Caco-2 (cell line): ENCODE data around the gene NHSL2. TPM values are rescaled to one million over a fixed set of nuclear protein-coding genes. Genes with fewer than 3 reads are reported as not detected.

ENCODE experiments used
- BruUV-seq: library from RNA; stranded (reverse); fragments of 400-500 nt; replicated peaks from 2 replicates; lab custom pipeline; 2021; lab: Mats Ljungman, UMichigan
- CTCF ChIA-PET: fragments of 300-600 bp; sonication (Branson Sonifier 250); formaldehyde crosslinking; loops from one replicate; lab custom pipeline; 2022; ENCODE audit warnings: antibody characterized with exemption; lab: Charles Lee
- POLR2A ChIA-PET: fragments of 300-600 bp; sonication (Branson Sonifier 250); formaldehyde crosslinking; loops from one replicate; lab custom pipeline; 2022; ENCODE audit warnings: antibody characterized with exemption; lab: Charles Lee
- DNase-seq, 2 experiments: peaks; one replicate each; pipeline versions ENCODE4 v3.0.0 to v3.0.0-alpha.2; 2020 to 2022
- H3K27me3 ChIP-seq: replicated peaks from 2 replicates; pipeline ENCODE4 v1.6.0; 2011; ENCODE audit warnings: low read length; ENCODE audit not compliant: control insufficient read depth, insufficient read depth
- H3K36me3 ChIP-seq: 2 replicates; pipeline ENCODE4 v1.5.1; 2011; ENCODE audit warnings: low read length; ENCODE audit not compliant: control insufficient read depth, insufficient read depth
- H3K4me1 ChIP-seq: fragments of 250-450 bp; sonication (Bioruptor Pico); 2 replicates; pipeline ENCODE4 v1.5.1; 2020; ENCODE audit warnings: mild to moderate bottlenecking
- H3K4me3 ChIP-seq: 2 replicates; pipeline ENCODE4 v1.5.1; 2011; ENCODE audit warnings: low read depth, mild to moderate bottlenecking, control low read depth, low read length
- H3K9me3 ChIP-seq: fragments of 250-450 bp; sonication (Bioruptor Pico); 2 replicates; pipeline ENCODE4 v1.5.1; 2020; ENCODE audit warnings: mild to moderate bottlenecking, moderate library complexity
- H3K27ac Mint-ChIP-seq: one replicate; pipeline ENCODE4 v1.8.0; 2022; ENCODE audit warnings: mixed read lengths; ENCODE audit not compliant: unreplicated experiment
- H3K27me3 Mint-ChIP-seq: one replicate; pipeline ENCODE4 v1.8.0; 2022; ENCODE audit warnings: mixed read lengths; ENCODE audit not compliant: insufficient read depth, unreplicated experiment
- H3K36me3 Mint-ChIP-seq: one replicate; pipeline ENCODE4 v1.8.0; 2022; ENCODE audit warnings: mild to moderate bottlenecking, mixed read lengths; ENCODE audit not compliant: insufficient read depth, unreplicated experiment
- H3K4me1 Mint-ChIP-seq: one replicate; pipeline ENCODE4 v1.8.0; 2022; ENCODE audit warnings: low read depth, mixed read lengths; ENCODE audit not compliant: unreplicated experiment
- H3K4me3 Mint-ChIP-seq: one replicate; pipeline ENCODE4 v1.8.0; 2022; ENCODE audit warnings: mild to moderate bottlenecking, moderate library complexity, mixed read lengths; ENCODE audit not compliant: unreplicated experiment
- H3K9me3 Mint-ChIP-seq: one replicate; pipeline ENCODE4 v1.8.0; 2022; ENCODE audit warnings: mixed read lengths; ENCODE audit not compliant: unreplicated experiment
- intact Hi-C: fragments of 100-400 bp; cut with micrococcal nuclease; formaldehyde crosslinking; loops from one replicate; pipeline ENCODE4 v1.10.0; 2022; ENCODE audit not compliant: unreplicated experiment
- total RNA-seq: library from RNA; stranded (reverse); gene quantifications from 2 replicates; pipeline ENCODE4 v1.2.3, GENCODE V29; 2022
- TF ChIP-seq, protein P1 (sequence below), 2 experiments: fragments of 200-600 bp in 1 of 2; IDR thresholded peaks; 1 replicate in 1 of 2; 2 replicates in 1 of 2; pipeline versions ENCODE4 v1.5.1 to v1.8.0; 2011 to 2022; ENCODE audit warnings: antibody characterized with exemption in 1 of 2, control low read depth in 1 of 2, inconsistent platforms in 1 of 2, low read depth in 1 of 2, low read length in 1 of 2, mild to moderate bottlenecking in 1 of 2, moderate library complexity in 1 of 2; ENCODE audit not compliant: insufficient read depth in 1 of 2, severe bottlenecking in 1 of 2, unreplicated experiment in 1 of 2

Gene NHSL2
- total RNA-seq, 1 experiment from 2014 or later = 0.18 TPM

DNA sequence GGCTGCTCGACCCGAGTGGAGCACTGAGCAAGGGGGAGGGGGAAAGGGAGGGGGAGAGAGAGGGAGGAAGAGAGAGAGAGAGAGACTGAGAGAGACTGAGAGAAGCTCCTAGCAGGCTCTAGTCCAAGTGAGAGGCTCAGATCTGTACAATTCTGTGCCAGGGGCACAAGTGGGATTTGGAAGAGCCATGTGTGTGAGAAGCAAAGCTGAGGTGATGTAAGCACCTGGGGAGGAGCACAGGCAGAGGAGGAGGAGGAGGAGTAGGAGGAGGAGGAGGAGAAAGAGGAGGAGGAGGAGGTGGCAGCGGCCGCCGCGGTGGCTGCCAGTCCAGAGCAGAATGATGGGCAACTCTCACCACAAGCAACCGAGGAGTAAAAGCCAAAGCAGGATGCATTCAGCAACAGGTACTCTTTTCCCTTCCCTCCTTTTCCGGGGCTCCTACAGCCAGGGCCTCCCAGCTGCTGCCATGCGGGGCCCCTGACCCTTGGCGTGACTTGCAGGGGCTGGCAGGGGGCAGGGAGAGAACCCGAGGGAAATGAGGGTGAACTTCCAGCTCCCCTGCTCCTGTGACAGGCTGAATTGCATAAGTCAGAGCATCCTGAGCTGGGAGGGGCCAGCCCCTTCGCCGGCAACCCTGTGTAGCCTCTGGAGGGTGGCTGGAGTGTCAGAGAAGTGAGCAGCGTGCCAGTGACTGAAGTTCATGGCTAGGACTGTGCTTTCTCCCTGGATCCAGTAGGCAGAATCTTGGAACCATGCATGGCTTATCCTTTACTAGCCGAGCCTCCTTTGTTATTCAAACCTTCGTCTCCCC lies 158.9 kb downstream of the NHSL2 start:
- H3K4me3 Mint-ChIP-seq = peak overlapping the region; percentile 76
- H3K4me3 ChIP-seq = peak overlapping the region; percentile 13

GRCh38 chrX:72071213-72071612 lies 160.6 kb downstream of the NHSL2 start:
- ChIA-PET CTCF (no interaction called here), POLR2A (no interaction called here)
- Histone ChIP-seq H3K27me3 (no peaks in the 10 kb centered on the region), H3K4me3 (no peak overlapping the region), H3K36me3 (no peaks in the 10 kb centered on the region), H3K9me3 (no peaks in the 10 kb centered on the region), H3K4me1 (no peaks in the 10 kb centered on the region)
- peaks cover 6% of the 10 kb centered on the region for H3K4me1 Mint-ChIP-seq
- no peak for DNase-seq
- no peak overlapping the region for H3K27ac Mint-ChIP-seq
- no TSS peak for BruUV-seq
- TF ChIP-seq, protein P1, sequence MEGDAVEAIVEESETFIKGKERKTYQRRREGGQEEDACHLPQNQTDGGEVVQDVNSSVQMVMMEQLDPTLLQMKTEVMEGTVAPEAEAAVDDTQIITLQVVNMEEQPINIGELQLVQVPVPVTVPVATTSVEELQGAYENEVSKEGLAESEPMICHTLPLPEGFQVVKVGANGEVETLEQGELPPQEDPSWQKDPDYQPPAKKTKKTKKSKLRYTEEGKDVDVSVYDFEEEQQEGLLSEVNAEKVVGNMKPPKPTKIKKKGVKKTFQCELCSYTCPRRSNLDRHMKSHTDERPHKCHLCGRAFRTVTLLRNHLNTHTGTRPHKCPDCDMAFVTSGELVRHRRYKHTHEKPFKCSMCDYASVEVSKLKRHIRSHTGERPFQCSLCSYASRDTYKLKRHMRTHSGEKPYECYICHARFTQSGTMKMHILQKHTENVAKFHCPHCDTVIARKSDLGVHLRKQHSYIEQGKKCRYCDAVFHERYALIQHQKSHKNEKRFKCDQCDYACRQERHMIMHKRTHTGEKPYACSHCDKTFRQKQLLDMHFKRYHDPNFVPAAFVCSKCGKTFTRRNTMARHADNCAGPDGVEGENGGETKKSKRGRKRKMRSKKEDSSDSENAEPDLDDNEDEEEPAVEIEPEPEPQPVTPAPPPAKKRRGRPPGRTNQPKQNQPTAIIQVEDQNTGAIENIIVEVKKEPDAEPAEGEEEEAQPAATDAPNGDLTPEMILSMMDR (IDR thresholded peaks at IDR 0.05; ENCODE audit: insufficient read depth in 1 of 2, low read depth in 1 of 2, low read length in 1 of 2, severe bottlenecking in 1 of 2, unreplicated experiment in 1 of 2) = no peak
- H3K4me3 Mint-ChIP-seq = no peak overlapping the region
- no peaks in the 10 kb centered on the region for H3K36me3 Mint-ChIP-seq
- H3K9me3 Mint-ChIP-seq = no peaks in the 10 kb centered on the region
- H3K27me3 Mint-ChIP-seq = peaks cover 8% of the 10 kb centered on the region
- intact Hi-C loops = no loop called here

More for the DNA sequence above, 158.9 kb downstream of the NHSL2 start:
- Mint-ChIP-seq H3K27ac (no peak overlapping the region), H3K27me3 (peaks cover 8% of the 10 kb centered on the region), H3K4me1 (peaks cover 6% of the 10 kb centered on the region), H3K36me3 (no peaks in the 10 kb centered on the region), H3K9me3 (no peaks in the 10 kb centered on the region)
- intact Hi-C loops = no loop called here
- Histone ChIP-seq H3K9me3 (no peaks in the 10 kb centered on the region), H3K4me1 (no peaks in the 10 kb centered on the region), H3K36me3 (no peaks in the 10 kb centered on the region), H3K27me3 (no peaks in the 10 kb centered on the region)
- TF ChIP-seq, protein P1 (IDR thresholded peaks at IDR 0.05; ENCODE audit: insufficient read depth in 1 of 2, low read depth in 1 of 2, low read length in 1 of 2, severe bottlenecking in 1 of 2, unreplicated experiment in 1 of 2) = no peak
- ChIA-PET POLR2A (no interaction called here), CTCF (interaction anchor here (1.1 kb wide), 1 partner anchor 57 kb away, joined by 4 read pairs; no protein-coding TSS in a partner anchor)
- DNase-seq = no peak
- BruUV-seq = no TSS peak

- H3K4me1 Mint-ChIP-seq = peaks cover 6% of the 10 kb centered on the region
- no peak overlapping the region for H3K27ac Mint-ChIP-seq
- H3K27me3 Mint-ChIP-seq = peaks cover 6% of the 10 kb centered on the region
- Histone ChIP-seq H3K9me3 (no peaks in the 10 kb centered on the region), H3K4me1 (no peaks in the 10 kb centered on the region), H3K36me3 (no peaks in the 10 kb centered on the region), H3K27me3 (no peaks in the 10 kb centered on the region), H3K4me3 (no peak overlapping the region)
- BruUV-seq = no TSS peak
- no peak for DNase-seq
- H3K9me3 Mint-ChIP-seq = no peaks in the 10 kb centered on the region
- H3K36me3 Mint-ChIP-seq = no peaks in the 10 kb centered on the region
- no peak overlapping the region for H3K4me3 Mint-ChIP-seq
- intact Hi-C loops = no loop called here
- CTCF ChIA-PET = no interaction called here
- TF ChIP-seq, protein P1 (IDR thresholded peaks at IDR 0.05; ENCODE audit: insufficient read depth in 1 of 2, low read depth in 1 of 2, low read length in 1 of 2, severe bottlenecking in 1 of 2, unreplicated experiment in 1 of 2) = no peak
- POLR2A ChIA-PET = no interaction called here
Observed at GRCh38 chrX:72073633-72074032, 163.0 kb downstream of the NHSL2 start.
